Measurements from ENCODE around the gene LAX1. TPM values are rescaled to one million over a fixed set of nuclear protein-coding genes. Genes with fewer than 3 reads are reported as not detected.

LAX1 gene
- total RNA-seq, 1 donor: not detected

DNA sequence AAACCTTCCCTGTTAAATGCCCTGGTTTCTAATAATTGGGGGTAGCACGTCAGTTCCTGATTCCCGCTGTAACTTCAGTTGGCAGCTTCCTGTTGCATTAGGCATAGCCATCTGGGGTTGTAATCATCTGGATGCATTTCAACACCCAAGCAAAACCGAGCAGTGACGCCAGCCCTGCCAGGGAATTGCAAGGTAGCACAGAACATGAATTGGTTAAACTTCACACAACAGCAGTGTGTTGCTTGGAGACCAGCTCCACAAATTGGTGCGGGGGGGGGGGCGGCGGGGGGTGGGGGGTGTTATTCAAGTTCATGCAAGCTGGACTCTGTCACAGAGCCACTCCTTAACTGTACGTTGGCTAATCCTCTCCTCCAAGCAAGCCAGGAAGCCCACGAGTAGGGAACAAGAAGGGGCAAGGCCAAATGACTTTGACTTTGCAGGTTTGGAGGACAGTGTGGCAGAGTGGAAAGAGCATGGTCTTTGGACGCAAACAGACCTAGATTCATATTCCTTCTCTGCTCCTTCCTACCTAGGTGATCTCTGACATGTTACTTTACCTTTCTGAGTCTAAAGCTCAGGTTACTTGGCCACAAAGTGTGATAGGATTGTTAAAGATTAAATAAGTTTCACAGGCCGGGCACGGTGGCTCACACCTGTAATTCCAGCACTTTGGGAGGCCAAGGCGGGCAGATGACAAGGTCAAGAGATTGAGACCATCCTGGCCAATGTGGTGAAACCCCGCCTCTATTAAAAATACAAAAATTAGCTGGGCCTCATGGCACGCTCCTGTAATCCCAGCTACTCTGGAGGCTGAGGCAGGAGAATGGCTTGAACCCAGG lies 4.7 kb downstream of the LAX1 start:
- Histone ChIP-seq H3K27me3 (ENCODE audit: insufficient read depth, low read length) (peaks cover 6% of the 10 kb centered on the region), H3K79me2 (ENCODE audit: insufficient read depth, low read length) (no peaks in the 10 kb centered on the region), H2AFZ (ENCODE audit: low read length) (peak overlapping the region; percentile 61), H3K4me1 (ENCODE audit: insufficient read depth, low read length) (peaks cover 2% of the 10 kb centered on the region), H3K4me3 (ENCODE audit: insufficient read depth, low read length) (no peak overlapping the region), H3K4me2 (ENCODE audit: insufficient read depth, low read length) (peak overlapping the region; percentile 64), H3K27ac (ENCODE audit: low read depth, low read length) (no peak overlapping the region), H3K36me3 (ENCODE audit: insufficient read depth, low read length) (no peaks in the 10 kb centered on the region), H4K20me1 (ENCODE audit: insufficient read depth, low read length) (no peaks in the 10 kb centered on the region), H3K9me3 (ENCODE audit: low read depth, low read length) (no peaks in the 10 kb centered on the region)
- TF ChIP-seq, protein P1, sequence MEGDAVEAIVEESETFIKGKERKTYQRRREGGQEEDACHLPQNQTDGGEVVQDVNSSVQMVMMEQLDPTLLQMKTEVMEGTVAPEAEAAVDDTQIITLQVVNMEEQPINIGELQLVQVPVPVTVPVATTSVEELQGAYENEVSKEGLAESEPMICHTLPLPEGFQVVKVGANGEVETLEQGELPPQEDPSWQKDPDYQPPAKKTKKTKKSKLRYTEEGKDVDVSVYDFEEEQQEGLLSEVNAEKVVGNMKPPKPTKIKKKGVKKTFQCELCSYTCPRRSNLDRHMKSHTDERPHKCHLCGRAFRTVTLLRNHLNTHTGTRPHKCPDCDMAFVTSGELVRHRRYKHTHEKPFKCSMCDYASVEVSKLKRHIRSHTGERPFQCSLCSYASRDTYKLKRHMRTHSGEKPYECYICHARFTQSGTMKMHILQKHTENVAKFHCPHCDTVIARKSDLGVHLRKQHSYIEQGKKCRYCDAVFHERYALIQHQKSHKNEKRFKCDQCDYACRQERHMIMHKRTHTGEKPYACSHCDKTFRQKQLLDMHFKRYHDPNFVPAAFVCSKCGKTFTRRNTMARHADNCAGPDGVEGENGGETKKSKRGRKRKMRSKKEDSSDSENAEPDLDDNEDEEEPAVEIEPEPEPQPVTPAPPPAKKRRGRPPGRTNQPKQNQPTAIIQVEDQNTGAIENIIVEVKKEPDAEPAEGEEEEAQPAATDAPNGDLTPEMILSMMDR (IDR thresholded peaks at IDR 0.05; ENCODE audit: extremely low read depth, low read depth, low read length): no peak
- peak; percentile 85 for DNase-seq (ENCODE audit: insufficient read length, low spot score, missing footprints)

- no peaks in the 10 kb centered on the region for H3K79me2 ChIP-seq (ENCODE audit: insufficient read depth, low read length)
- peaks cover 2% of the 10 kb centered on the region for H3K4me1 ChIP-seq (ENCODE audit: insufficient read depth, low read length)
- no peak overlapping the region for H2AFZ ChIP-seq (ENCODE audit: low read length)
- H3K4me3 ChIP-seq (ENCODE audit: insufficient read depth, low read length): no peak overlapping the region
- no peak for DNase-seq (ENCODE audit: insufficient read length, low spot score, missing footprints)
- H3K36me3 ChIP-seq (ENCODE audit: insufficient read depth, low read length): no peaks in the 10 kb centered on the region
- no peaks in the 10 kb centered on the region for H4K20me1 ChIP-seq (ENCODE audit: insufficient read depth, low read length)
- H3K27me3 ChIP-seq (ENCODE audit: insufficient read depth, low read length): peaks cover 6% of the 10 kb centered on the region
- TF ChIP-seq, protein P1 (IDR thresholded peaks at IDR 0.05; ENCODE audit: extremely low read depth, low read depth, low read length): no peak
- no peak overlapping the region for H3K27ac ChIP-seq (ENCODE audit: low read depth, low read length)
- no peak overlapping the region for H3K4me2 ChIP-seq (ENCODE audit: insufficient read depth, low read length)
- H3K9me3 ChIP-seq (ENCODE audit: low read depth, low read length): no peaks in the 10 kb centered on the region
Observed at GRCh38 chr1:203771901-203772301, 6.9 kb downstream of the LAX1 start.

DNA sequence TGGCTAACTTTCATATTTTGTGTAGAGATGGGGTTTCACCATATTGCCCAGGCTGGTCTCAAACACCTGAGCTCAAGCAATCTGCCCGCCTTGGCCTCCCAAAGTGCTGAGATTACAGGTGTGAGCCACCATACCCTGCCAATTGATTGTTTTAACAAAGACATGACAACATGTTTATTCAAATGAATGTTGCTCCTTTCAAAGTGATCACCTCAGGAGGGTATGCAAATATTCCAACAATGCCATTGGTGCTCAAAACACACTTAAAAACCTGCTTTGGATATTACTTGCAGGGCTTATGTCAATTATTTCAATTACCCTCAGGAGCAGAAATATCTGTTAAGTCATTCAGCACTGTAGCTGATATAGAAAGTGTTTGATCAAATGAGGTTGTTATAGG lies 7.9 kb downstream of the LAX1 start:
- TF ChIP-seq, protein P1 (IDR thresholded peaks at IDR 0.05; ENCODE audit: extremely low read depth, low read depth, low read length): no peak
- no peaks in the 10 kb centered on the region for H4K20me1 ChIP-seq (ENCODE audit: insufficient read depth, low read length)
- DNase-seq (ENCODE audit: insufficient read length, low spot score, missing footprints): no peak

GRCh38 chr1:203776636-203777035 lies 11.7 kb downstream of the LAX1 start:
- Histone ChIP-seq H3K4me3 (ENCODE audit: insufficient read depth, low read length) (no peak overlapping the region), H4K20me1 (ENCODE audit: insufficient read depth, low read length) (no peaks in the 10 kb centered on the region), H3K9me3 (ENCODE audit: low read depth, low read length) (no peaks in the 10 kb centered on the region), H3K4me2 (ENCODE audit: insufficient read depth, low read length) (no peak overlapping the region), H3K4me1 (ENCODE audit: insufficient read depth, low read length) (no peaks in the 10 kb centered on the region), H2AFZ (ENCODE audit: low read length) (no peak overlapping the region), H3K36me3 (ENCODE audit: insufficient read depth, low read length) (no peaks in the 10 kb centered on the region), H3K27ac (ENCODE audit: low read depth, low read length) (no peak overlapping the region), H3K27me3 (ENCODE audit: insufficient read depth, low read length) (peaks cover 6% of the 10 kb centered on the region), H3K79me2 (ENCODE audit: insufficient read depth, low read length) (no peaks in the 10 kb centered on the region)
- no peak for DNase-seq (ENCODE audit: insufficient read length, low spot score, missing footprints)
- TF ChIP-seq, protein P1 (IDR thresholded peaks at IDR 0.05; ENCODE audit: extremely low read depth, low read depth, low read length): peak; percentile 32

More for the DNA sequence above, 7.9 kb downstream of the LAX1 start:
- peaks cover 6% of the 10 kb centered on the region for H3K27me3 ChIP-seq (ENCODE audit: insufficient read depth, low read length)
- H3K4me1 ChIP-seq (ENCODE audit: insufficient read depth, low read length): peaks cover 2% of the 10 kb centered on the region
- H3K36me3 ChIP-seq (ENCODE audit: insufficient read depth, low read length): no peaks in the 10 kb centered on the region
- no peak overlapping the region for H3K27ac ChIP-seq (ENCODE audit: low read depth, low read length)
- H3K4me2 ChIP-seq (ENCODE audit: insufficient read depth, low read length): no peak overlapping the region
- no peaks in the 10 kb centered on the region for H3K79me2 ChIP-seq (ENCODE audit: insufficient read depth, low read length)
- no peak overlapping the region for H3K4me3 ChIP-seq (ENCODE audit: insufficient read depth, low read length)
- H3K9me3 ChIP-seq (ENCODE audit: low read depth, low read length): no peaks in the 10 kb centered on the region
- no peak overlapping the region for H2AFZ ChIP-seq (ENCODE audit: low read length)

Measured in osteoblast (primary cell).